Prostate gland (tissue), 2 donors: Measurements from ENCODE around the gene VRK3.

Experiments
- POLR2A ChIP-seq: fragments of 450-650 bp; IDR thresholded peaks from one replicate; pipeline ENCODE4 v1.6.1; 2016; ENCODE audit warnings: antibody characterized with exemption, mild to moderate bottlenecking
- POLR2AphosphoS5 ChIP-seq: sonication (generic); formaldehyde crosslinking; IDR thresholded peaks from one replicate; pipeline ENCODE4 v1.6.1; 2017; ENCODE audit warnings: antibody characterized with exemption
- TF ChIP-seq, protein P1 (sequence below), 4 experiments: fragments of 200-600 bp in 2 of 4; fragments of 450-650 bp in 2 of 4; sonication (generic) in 2 of 4; IDR thresholded peaks; 1 replicate in 3 of 4; 2 replicates in 1 of 4; pipeline ENCODE4 v1.5.1; 2016 to 2019; ENCODE audit warnings: antibody characterized with exemption in 4 of 4, mild to moderate bottlenecking in 2 of 4, moderate library complexity in 2 of 4

DNA sequence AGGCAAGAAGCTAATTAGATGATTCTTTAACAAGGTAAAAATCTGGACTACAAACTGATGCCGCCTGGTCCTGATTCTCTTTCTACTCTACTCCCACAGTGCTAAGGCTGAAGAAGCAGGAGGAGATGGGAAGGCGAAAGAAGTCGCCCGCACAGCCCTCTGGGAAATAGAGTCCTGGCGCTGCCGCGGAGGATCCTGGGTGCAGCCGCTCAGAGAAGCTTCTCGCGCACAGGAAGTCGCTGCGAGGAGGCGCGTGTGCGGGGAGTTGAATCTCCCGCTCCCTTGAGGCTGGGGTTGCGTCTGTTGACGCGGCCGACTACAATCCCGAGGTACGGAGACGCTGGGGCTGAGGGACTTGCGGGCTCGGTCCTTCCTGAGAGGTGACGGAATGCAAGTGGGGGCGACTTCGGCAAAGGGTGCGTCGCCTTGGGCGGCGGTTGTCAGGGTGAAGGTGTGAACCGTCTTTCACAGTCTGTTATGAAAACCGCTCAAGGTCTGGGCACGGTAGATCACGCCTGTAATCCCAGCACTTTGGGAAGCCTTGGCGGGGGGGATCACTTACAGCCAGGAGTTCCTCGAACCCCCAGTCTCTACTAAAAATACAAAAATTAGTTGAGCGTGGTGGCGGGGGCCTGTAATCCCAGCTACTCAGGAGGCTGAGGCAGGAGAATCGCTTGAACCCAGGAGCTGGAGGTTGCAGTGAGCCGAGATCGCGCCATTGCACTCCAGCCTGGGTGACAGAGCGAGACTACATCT is 800 bp upstream of the VRK3 start, which contains the start of gene ZNF473:
- TF ChIP-seq, protein P1, sequence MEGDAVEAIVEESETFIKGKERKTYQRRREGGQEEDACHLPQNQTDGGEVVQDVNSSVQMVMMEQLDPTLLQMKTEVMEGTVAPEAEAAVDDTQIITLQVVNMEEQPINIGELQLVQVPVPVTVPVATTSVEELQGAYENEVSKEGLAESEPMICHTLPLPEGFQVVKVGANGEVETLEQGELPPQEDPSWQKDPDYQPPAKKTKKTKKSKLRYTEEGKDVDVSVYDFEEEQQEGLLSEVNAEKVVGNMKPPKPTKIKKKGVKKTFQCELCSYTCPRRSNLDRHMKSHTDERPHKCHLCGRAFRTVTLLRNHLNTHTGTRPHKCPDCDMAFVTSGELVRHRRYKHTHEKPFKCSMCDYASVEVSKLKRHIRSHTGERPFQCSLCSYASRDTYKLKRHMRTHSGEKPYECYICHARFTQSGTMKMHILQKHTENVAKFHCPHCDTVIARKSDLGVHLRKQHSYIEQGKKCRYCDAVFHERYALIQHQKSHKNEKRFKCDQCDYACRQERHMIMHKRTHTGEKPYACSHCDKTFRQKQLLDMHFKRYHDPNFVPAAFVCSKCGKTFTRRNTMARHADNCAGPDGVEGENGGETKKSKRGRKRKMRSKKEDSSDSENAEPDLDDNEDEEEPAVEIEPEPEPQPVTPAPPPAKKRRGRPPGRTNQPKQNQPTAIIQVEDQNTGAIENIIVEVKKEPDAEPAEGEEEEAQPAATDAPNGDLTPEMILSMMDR (IDR thresholded peaks at IDR 0.05) = no peak
- peak; percentile 34 for TF ChIP-seq POLR2A
- TF ChIP-seq POLR2AphosphoS5 = peak; percentile 92
